GM18951 (cell line): Measurements from ENCODE around the gene VDAC2.

Experiments
- POLR2A ChIP-seq: IDR thresholded peaks from 4 replicates; pipeline ENCODE4 v1.6.1; 2011; ENCODE audit warnings: mild to moderate bottlenecking; ENCODE audit not compliant: insufficient read length, insufficient read depth; ENCODE audit errors: extremely low read depth
- in situ Hi-C: fragments of 300-500 bp; cut with MboI; formaldehyde crosslinking; loops from one replicate; pipeline ENCODE4 v1.12.0; 2022; ENCODE audit warnings: low sequenced_read_pairs, mixed read lengths, inconsistent platforms; ENCODE audit not compliant: unreplicated experiment

VDAC2 gene

GRCh38 chr10:75240329-75241076 is 29.9 kb downstream of the VDAC2 start:
- in situ Hi-C loops: loop anchor here (25.0 kb wide), 1 partner anchor 978 kb away; no protein-coding TSS in a partner anchor
- TF ChIP-seq POLR2A: no peak

- in situ Hi-C loops: loop anchor here (25.0 kb wide), 1 partner anchor 981 kb away; no protein-coding TSS in a partner anchor
- no peak for TF ChIP-seq POLR2A
These were observed 32.8 kb downstream of the VDAC2 start for GRCh38 chr10:75243426-75243825.

GRCh38 chr10:75244487-75245353 is 34.1 kb downstream of the VDAC2 start:
- TF ChIP-seq POLR2A: no peak
- in situ Hi-C loops: loop anchor here (25.0 kb wide), 1 partner anchor 982 kb away; no protein-coding TSS in a partner anchor

GRCh38 chr10:75245354-75246250 is 35.0 kb downstream of the VDAC2 start:
- in situ Hi-C loops: loop anchor here (25.0 kb wide), 1 partner anchor 983 kb away; no protein-coding TSS in a partner anchor
- TF ChIP-seq POLR2A: no peak

- in situ Hi-C loops: loop anchor here (25.0 kb wide), 1 partner anchor 984 kb away; no protein-coding TSS in a partner anchor
These were observed 35.9 kb downstream of the VDAC2 start for GRCh38 chr10:75246506-75246905.

GRCh38 chr10:75247797-75248196 is 37.2 kb downstream of the VDAC2 start:
- in situ Hi-C loops: loop anchor here (25.0 kb wide), 1 partner anchor 985 kb away; no protein-coding TSS in a partner anchor
- no peak for TF ChIP-seq POLR2A

More at GRCh38 chr10:75246506-75246905, 35.9 kb downstream of the VDAC2 start:
- no peak for TF ChIP-seq POLR2A

- in situ Hi-C loops: no loop called here
- no peak for TF ChIP-seq POLR2A
These were observed 40.3 kb downstream of the VDAC2 start for GRCh38 chr10:75250934-75251333.

- TF ChIP-seq POLR2A: no peak
- in situ Hi-C loops: no loop called here
These were observed 43.0 kb downstream of the VDAC2 start for GRCh38 chr10:75253281-75254220.

GRCh38 chr10:75254739-75255138 is 44.1 kb downstream of the VDAC2 start:
- TF ChIP-seq POLR2A: no peak
- in situ Hi-C loops: no loop called here

GRCh38 chr10:75260990-75261389 is 50.4 kb downstream of the VDAC2 start:
- in situ Hi-C loops: no loop called here
- TF ChIP-seq POLR2A: no peak
